WTC11 (cell line): ENCODE measurements around the gene KCNN1. TPM values are rescaled to one million over a fixed set of nuclear protein-coding genes. Genes with fewer than 3 reads are reported as not detected.
A peak's percentile ranks its signal among the peaks of the same experiment; 100 is the strongest.

Experiments used
- CREM ChIP-seq: sonication (generic); formaldehyde crosslinking; IDR thresholded peaks from 2 replicates; pipeline ENCODE4 v1.8.1; 2022; ENCODE audit warnings: mild to moderate bottlenecking, missing genetic modification reagents, moderate library complexity
- EMX1 ChIP-seq: fragments of 250-450 bp; sonication (Bioruptor Pico); IDR thresholded peaks from 2 replicates; pipeline ENCODE4 v1.8.0; 2021; ENCODE audit warnings: mild to moderate bottlenecking
- FOXK1 ChIP-seq: sonication (generic); formaldehyde crosslinking; IDR thresholded peaks from 2 replicates; pipeline ENCODE4 v1.8.0; 2022; ENCODE audit warnings: mild to moderate bottlenecking, moderate library complexity, missing genetic modification reagents
- JAZF1 ChIP-seq: fragments of 250-450 bp; sonication (Bioruptor Pico); IDR thresholded peaks from 2 replicates; pipeline ENCODE4 v1.9.0; 2021; ENCODE audit warnings: moderate library complexity, mild to moderate bottlenecking, inconsistent platforms
- MYBL2 ChIP-seq: sonication (generic); formaldehyde crosslinking; IDR thresholded peaks from 2 replicates; pipeline ENCODE4 v1.8.1; 2023; ENCODE audit warnings: mild to moderate bottlenecking, moderate library complexity, missing genetic modification reagents
- NFYB ChIP-seq: sonication (generic); formaldehyde crosslinking; conservative IDR thresholded peaks from 2 replicates; pipeline ENCODE4 v1.8.0; 2022; ENCODE audit warnings: low read depth, missing genetic modification reagents
- NR3C1 ChIP-seq: sonication (generic); formaldehyde crosslinking; conservative IDR thresholded peaks from 2 replicates; pipeline ENCODE4 v1.8.1; 2023; ENCODE audit warnings: low read depth, mild to moderate bottlenecking, missing genetic modification reagents
- OVOL2 ChIP-seq: fragments of 250-450 bp; sonication (Bioruptor Pico); IDR thresholded peaks from 2 replicates; pipeline ENCODE4 v1.9.0; 2021; ENCODE audit warnings: mild to moderate bottlenecking, borderline replicate concordance
- PRRX2 ChIP-seq: fragments of 250-450 bp; sonication (Bioruptor Pico); IDR thresholded peaks from 2 replicates; pipeline ENCODE4 v1.8.0; 2021; ENCODE audit warnings: mild to moderate bottlenecking
- RELA ChIP-seq: sonication (generic); formaldehyde crosslinking; IDR thresholded peaks from 2 replicates; pipeline ENCODE4 v1.8.1; 2022; ENCODE audit warnings: missing genetic modification reagents, mild to moderate bottlenecking, borderline replicate concordance
- SOX15 ChIP-seq: fragments of 250-450 bp; sonication (Bioruptor Pico); IDR thresholded peaks from 2 replicates; pipeline ENCODE4 v1.9.0; 2021; ENCODE audit warnings: mild to moderate bottlenecking
- TCF7 ChIP-seq: sonication (generic); formaldehyde crosslinking; IDR thresholded peaks from 2 replicates; pipeline ENCODE4 v1.8.0; 2022; ENCODE audit warnings: mild to moderate bottlenecking, low read depth, missing genetic modification reagents, moderate library complexity
- ZBTB21 ChIP-seq: sonication (generic); formaldehyde crosslinking; IDR thresholded peaks from 2 replicates; pipeline ENCODE4 v1.8.1; 2023; ENCODE audit warnings: mild to moderate bottlenecking, missing genetic modification reagents, borderline replicate concordance
- ZNF138 ChIP-seq: sonication (generic); formaldehyde crosslinking; conservative IDR thresholded peaks from 2 replicates; pipeline ENCODE4 v1.8.1; 2022; ENCODE audit warnings: mild to moderate bottlenecking, moderate library complexity, missing genetic modification reagents
- ZNF219 ChIP-seq: sonication (generic); formaldehyde crosslinking; IDR thresholded peaks from 2 replicates; pipeline ENCODE4 v1.8.0; 2023; ENCODE audit warnings: missing genetic modification reagents, mild to moderate bottlenecking, borderline replicate concordance
- total RNA-seq: library from RNA; stranded (reverse); gene quantifications from 3 replicates; pipeline ENCODE4 v1.2.3, GENCODE V29; 2021
- TF ChIP-seq, protein P1 (sequence below): sonication (generic); formaldehyde crosslinking; IDR thresholded peaks from 2 replicates; pipeline ENCODE4 v1.8.0; 2023; ENCODE audit warnings: missing genetic modification reagents, mild to moderate bottlenecking, borderline replicate concordance
- TF ChIP-seq, protein P2 (sequence below): fragments of 250-450 bp; sonication (Bioruptor Pico); IDR thresholded peaks from 2 replicates; pipeline ENCODE4 v2.1.2; 2022; ENCODE audit warnings: mild to moderate bottlenecking, moderate library complexity
- TF ChIP-seq, protein P3 (sequence below): sonication (generic); formaldehyde crosslinking; IDR thresholded peaks from 2 replicates; pipeline ENCODE4 v1.8.0; 2023; ENCODE audit warnings: mild to moderate bottlenecking, missing genetic modification reagents
- TF ChIP-seq, protein P4 (sequence below): sonication (generic); formaldehyde crosslinking; IDR thresholded peaks from 2 replicates; pipeline ENCODE4 v1.8.0; 2022; ENCODE audit warnings: mild to moderate bottlenecking, missing genetic modification reagents
- TF ChIP-seq, protein P5 (sequence below): fragments of 250-450 bp; sonication (Bioruptor Pico); IDR thresholded peaks from 2 replicates; pipeline ENCODE4 v1.9.0; 2021; ENCODE audit warnings: mild to moderate bottlenecking
- TF ChIP-seq, protein P6 (sequence below): sonication (generic); formaldehyde crosslinking; IDR thresholded peaks from 2 replicates; pipeline ENCODE4 v1.8.1; 2023; ENCODE audit warnings: mild to moderate bottlenecking, moderate library complexity, missing genetic modification reagents
- TF ChIP-seq, protein P7 (sequence below): sonication (generic); formaldehyde crosslinking; IDR thresholded peaks from 2 replicates; pipeline ENCODE4 v1.8.1; 2023; ENCODE audit warnings: mild to moderate bottlenecking, missing genetic modification reagents, moderate library complexity

Gene KCNN1
- total RNA-seq, 1 experiment from 2014 or later, result 15.3 TPM

DNA sequence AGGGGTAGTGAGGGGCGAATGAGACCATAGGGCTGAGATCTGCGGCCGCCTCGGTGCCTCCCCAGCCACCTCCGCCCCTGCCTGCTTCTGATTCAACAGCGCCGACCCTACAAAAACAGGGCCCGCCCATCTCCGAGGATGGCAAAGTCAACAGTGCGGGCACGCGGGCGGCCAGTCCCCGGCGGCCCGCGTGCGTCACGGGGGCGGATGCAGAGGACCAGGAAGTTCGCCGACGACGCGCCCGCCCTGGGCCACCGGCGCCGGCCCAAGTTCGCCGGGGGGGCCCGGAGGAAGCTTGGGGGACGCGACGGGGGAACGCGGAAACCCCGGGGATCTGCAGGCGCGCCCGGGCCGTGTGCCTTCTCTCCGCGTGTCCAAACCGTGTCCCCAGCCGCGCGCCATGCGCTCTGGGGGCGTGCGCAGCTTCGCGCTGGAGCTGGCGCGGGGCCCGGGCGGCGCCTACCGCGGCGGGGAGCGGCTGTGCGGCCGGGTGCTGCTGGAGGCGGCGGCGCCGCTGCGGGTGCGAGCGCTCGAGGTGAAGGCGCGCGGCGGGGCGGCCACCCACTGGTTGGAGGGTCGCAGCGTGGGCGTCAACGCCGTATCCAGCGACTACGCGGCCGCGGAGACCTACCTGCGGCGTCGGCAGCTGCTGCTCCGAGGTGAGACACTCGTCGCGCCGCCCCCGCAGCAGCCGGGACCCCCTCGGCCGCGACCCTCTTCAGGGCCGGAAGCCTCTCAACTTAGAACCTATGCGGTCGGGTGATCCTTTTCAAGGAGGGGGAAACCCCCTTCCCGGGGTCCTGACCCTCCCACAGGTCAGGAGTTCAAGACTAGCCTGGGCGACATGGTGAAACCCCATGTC, 34.2 kb downstream of the KCNN1 start (continued):
- TF ChIP-seq, protein P1, sequence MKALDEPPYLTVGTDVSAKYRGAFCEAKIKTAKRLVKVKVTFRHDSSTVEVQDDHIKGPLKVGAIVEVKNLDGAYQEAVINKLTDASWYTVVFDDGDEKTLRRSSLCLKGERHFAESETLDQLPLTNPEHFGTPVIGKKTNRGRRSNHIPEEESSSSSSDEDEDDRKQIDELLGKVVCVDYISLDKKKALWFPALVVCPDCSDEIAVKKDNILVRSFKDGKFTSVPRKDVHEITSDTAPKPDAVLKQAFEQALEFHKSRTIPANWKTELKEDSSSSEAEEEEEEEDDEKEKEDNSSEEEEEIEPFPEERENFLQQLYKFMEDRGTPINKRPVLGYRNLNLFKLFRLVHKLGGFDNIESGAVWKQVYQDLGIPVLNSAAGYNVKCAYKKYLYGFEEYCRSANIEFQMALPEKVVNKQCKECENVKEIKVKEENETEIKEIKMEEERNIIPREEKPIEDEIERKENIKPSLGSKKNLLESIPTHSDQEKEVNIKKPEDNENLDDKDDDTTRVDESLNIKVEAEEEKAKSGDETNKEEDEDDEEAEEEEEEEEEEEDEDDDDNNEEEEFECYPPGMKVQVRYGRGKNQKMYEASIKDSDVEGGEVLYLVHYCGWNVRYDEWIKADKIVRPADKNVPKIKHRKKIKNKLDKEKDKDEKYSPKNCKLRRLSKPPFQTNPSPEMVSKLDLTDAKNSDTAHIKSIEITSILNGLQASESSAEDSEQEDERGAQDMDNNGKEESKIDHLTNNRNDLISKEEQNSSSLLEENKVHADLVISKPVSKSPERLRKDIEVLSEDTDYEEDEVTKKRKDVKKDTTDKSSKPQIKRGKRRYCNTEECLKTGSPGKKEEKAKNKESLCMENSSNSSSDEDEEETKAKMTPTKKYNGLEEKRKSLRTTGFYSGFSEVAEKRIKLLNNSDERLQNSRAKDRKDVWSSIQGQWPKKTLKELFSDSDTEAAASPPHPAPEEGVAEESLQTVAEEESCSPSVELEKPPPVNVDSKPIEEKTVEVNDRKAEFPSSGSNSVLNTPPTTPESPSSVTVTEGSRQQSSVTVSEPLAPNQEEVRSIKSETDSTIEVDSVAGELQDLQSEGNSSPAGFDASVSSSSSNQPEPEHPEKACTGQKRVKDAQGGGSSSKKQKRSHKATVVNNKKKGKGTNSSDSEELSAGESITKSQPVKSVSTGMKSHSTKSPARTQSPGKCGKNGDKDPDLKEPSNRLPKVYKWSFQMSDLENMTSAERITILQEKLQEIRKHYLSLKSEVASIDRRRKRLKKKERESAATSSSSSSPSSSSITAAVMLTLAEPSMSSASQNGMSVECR (CRISPR knock-in tag), result 0 out of 2 replicates have a peak, but pooled peaks have one; percentile 55
- TF ChIP-seq FOXK1 (CRISPR knock-in tag) (peak; percentile 73; the same call in 1 of the 2 replicates), OVOL2 (CRISPR knock-in tag) (no peak), NFYB (no peak), JAZF1 (no peak), NR3C1 (CRISPR knock-in tag) (no peak), RELA (CRISPR knock-in tag) (no peak), TCF7 (CRISPR knock-in tag) (no peak), CREM (0 out of 2 replicates have a peak, but pooled peaks have one; percentile 51), PRRX2 (CRISPR knock-in tag) (no peak), ZNF219 (CRISPR knock-in tag) (peak; percentile 55; the same call in 1 of the 2 replicates), SOX15 (CRISPR knock-in tag) (no peak), ZBTB21 (CRISPR knock-in tag) (no peak), MYBL2 (CRISPR knock-in tag) (peak; percentile 64; the same call in 1 of the 2 replicates), EMX1 (CRISPR knock-in tag) (no peak), ZNF138 (no peak)
- TF ChIP-seq, protein P2, sequence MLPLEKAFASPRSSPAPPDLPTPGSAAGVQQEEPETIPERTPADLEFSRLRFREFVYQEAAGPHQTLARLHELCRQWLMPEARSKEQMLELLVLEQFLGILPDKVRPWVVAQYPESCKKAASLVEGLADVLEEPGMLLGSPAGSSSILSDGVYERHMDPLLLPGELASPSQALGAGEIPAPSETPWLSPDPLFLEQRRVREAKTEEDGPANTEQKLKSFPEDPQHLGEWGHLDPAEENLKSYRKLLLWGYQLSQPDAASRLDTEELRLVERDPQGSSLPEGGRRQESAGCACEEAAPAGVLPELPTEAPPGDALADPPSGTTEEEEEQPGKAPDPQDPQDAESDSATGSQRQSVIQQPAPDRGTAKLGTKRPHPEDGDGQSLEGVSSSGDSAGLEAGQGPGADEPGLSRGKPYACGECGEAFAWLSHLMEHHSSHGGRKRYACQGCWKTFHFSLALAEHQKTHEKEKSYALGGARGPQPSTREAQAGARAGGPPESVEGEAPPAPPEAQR (CRISPR knock-in tag), result no peak
- TF ChIP-seq, protein P3, sequence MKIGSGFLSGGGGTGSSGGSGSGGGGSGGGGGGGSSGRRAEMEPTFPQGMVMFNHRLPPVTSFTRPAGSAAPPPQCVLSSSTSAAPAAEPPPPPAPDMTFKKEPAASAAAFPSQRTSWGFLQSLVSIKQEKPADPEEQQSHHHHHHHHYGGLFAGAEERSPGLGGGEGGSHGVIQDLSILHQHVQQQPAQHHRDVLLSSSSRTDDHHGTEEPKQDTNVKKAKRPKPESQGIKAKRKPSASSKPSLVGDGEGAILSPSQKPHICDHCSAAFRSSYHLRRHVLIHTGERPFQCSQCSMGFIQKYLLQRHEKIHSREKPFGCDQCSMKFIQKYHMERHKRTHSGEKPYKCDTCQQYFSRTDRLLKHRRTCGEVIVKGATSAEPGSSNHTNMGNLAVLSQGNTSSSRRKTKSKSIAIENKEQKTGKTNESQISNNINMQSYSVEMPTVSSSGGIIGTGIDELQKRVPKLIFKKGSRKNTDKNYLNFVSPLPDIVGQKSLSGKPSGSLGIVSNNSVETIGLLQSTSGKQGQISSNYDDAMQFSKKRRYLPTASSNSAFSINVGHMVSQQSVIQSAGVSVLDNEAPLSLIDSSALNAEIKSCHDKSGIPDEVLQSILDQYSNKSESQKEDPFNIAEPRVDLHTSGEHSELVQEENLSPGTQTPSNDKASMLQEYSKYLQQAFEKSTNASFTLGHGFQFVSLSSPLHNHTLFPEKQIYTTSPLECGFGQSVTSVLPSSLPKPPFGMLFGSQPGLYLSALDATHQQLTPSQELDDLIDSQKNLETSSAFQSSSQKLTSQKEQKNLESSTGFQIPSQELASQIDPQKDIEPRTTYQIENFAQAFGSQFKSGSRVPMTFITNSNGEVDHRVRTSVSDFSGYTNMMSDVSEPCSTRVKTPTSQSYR (CRISPR knock-in tag), result no peak
- TF ChIP-seq, protein P4, sequence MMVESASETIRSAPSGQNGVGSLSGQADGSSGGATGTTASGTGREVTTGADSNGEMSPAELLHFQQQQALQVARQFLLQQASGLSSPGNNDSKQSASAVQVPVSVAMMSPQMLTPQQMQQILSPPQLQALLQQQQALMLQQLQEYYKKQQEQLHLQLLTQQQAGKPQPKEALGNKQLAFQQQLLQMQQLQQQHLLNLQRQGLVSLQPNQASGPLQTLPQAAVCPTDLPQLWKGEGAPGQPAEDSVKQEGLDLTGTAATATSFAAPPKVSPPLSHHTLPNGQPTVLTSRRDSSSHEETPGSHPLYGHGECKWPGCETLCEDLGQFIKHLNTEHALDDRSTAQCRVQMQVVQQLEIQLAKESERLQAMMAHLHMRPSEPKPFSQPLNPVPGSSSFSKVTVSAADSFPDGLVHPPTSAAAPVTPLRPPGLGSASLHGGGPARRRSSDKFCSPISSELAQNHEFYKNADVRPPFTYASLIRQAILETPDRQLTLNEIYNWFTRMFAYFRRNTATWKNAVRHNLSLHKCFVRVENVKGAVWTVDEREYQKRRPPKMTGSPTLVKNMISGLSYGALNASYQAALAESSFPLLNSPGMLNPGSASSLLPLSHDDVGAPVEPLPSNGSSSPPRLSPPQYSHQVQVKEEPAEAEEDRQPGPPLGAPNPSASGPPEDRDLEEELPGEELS (CRISPR knock-in tag), result peak; percentile 70
- TF ChIP-seq, protein P5, sequence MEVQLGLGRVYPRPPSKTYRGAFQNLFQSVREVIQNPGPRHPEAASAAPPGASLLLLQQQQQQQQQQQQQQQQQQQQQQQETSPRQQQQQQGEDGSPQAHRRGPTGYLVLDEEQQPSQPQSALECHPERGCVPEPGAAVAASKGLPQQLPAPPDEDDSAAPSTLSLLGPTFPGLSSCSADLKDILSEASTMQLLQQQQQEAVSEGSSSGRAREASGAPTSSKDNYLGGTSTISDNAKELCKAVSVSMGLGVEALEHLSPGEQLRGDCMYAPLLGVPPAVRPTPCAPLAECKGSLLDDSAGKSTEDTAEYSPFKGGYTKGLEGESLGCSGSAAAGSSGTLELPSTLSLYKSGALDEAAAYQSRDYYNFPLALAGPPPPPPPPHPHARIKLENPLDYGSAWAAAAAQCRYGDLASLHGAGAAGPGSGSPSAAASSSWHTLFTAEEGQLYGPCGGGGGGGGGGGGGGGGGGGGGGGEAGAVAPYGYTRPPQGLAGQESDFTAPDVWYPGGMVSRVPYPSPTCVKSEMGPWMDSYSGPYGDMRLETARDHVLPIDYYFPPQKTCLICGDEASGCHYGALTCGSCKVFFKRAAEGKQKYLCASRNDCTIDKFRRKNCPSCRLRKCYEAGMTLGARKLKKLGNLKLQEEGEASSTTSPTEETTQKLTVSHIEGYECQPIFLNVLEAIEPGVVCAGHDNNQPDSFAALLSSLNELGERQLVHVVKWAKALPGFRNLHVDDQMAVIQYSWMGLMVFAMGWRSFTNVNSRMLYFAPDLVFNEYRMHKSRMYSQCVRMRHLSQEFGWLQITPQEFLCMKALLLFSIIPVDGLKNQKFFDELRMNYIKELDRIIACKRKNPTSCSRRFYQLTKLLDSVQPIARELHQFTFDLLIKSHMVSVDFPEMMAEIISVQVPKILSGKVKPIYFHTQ, result no peak
- TF ChIP-seq, protein P6, sequence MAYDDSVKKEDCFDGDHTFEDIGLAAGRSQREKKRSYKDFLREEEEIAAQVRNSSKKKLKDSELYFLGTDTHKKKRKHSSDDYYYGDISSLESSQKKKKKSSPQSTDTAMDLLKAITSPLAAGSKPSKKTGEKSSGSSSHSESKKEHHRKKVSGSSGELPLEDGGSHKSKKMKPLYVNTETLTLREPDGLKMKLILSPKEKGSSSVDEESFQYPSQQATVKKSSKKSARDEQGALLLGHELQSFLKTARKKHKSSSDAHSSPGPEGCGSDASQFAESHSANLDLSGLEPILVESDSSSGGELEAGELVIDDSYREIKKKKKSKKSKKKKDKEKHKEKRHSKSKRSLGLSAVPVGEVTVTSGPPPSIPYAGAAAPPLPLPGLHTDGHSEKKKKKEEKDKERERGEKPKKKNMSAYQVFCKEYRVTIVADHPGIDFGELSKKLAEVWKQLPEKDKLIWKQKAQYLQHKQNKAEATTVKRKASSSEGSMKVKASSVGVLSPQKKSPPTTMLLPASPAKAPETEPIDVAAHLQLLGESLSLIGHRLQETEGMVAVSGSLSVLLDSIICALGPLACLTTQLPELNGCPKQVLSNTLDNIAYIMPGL, result peak; percentile 40; the same call in 1 of the 2 replicates
- TF ChIP-seq, protein P7, sequence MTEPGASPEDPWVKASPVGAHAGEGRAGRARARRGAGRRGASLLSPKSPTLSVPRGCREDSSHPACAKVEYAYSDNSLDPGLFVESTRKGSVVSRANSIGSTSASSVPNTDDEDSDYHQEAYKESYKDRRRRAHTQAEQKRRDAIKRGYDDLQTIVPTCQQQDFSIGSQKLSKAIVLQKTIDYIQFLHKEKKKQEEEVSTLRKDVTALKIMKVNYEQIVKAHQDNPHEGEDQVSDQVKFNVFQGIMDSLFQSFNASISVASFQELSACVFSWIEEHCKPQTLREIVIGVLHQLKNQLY, result no peak
